ENCODE data around the gene SLC9A7.
"Not testable (repeated sequence)": the region's sequence is repeated elsewhere in the genome, so short reads cannot be mapped to it uniquely, and the experiment has no call there.

Gene SLC9A7

DNA sequence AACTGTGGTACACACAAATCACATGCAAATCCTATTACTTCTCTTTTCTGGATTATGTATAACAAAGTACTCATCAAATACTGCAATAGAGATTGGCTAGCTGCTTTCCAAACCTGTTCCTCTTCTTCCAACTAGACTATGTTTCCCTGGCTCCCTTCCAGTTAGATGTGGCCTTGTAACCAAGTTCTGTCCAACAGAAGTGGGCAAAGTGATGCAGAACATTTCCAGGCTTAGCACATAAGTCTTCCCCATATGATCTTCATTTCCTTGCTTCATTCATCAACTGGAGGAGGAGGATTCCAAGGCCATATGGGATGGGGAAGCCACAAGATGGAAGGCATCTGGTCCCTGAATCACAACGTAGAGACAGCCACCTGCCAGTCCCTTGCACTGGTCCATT, 8.0 kb downstream of the SLC9A7 start:
- no peak for DNase-seq

DNA sequence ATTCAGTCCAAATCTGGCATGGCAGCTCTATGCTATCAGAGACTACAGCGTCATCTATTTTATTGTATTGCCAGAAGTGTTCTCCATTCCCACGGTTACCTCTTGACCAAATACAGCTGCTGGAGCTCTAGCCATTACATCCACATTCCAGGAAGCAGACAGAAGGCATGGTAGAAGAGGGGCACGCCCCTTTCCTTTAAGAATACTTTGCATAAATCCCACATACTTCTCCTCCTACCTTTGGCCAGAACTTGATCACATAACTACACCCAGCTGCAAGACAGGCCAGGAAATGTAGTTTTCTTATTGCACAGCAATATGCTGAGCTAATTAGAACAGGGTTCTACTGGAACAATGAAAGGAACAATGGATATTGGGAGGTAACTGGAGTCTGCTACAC, 14.9 kb downstream of the SLC9A7 start:
- DNase-seq: no peak

DNA sequence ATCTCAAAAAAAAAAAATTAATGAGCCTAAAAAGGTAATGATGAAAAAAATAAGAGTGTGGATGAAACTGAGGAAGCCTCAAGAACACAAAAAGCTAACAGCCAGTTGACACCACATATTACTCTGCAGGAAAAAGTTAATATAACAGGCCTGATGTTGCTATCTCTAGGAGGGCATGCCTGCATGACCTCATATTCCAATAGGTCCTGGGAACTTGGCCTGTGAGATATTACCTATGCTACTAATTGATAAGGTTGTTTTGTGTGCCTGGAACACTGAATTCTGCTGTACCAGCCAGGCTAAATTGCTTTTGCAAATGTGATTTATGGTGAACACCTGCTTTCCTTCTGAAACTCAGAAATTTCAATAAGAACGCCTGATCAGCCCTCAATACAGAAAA, 15.9 kb downstream of the SLC9A7 start:
- no peak for DNase-seq

DNA sequence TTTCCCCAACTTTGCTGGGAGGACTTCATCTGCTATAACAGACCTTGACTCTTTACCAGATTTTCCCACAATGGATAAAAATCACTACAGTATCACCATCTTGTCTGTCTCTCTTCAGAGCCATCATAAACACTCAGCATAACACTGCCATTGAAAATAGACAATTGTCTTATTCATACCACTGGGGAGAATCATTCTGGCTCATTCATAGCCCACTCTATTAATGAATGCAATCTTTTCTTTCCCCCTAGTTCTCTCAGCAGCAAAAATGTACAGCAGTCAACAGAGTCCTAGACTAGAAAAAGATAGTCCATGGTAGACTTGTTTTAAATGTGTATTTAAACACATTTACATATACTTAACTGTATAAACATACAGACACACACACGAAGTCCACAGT, 19.2 kb downstream of the SLC9A7 start:
- DNase-seq: no peak

DNA sequence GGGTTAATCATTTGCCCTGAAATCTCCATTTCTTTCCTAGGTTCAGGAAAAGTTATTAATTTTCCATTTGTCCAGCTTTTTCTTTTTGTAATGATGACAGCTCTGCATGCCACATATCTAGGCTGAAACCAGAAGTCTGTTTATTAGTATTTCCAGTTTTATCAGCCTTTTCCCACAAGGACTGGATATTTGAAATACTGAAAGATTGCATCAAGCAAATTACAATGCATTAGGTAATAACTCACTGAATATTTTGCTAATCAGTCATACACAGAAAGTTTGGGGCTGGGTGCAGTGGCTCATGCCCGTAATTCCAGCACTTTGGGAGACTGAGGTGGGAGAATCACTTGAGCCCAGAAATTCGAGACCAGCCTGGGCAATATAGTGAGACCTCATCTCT, 21.5 kb downstream of the SLC9A7 start:
- no peak for DNase-seq

DNA sequence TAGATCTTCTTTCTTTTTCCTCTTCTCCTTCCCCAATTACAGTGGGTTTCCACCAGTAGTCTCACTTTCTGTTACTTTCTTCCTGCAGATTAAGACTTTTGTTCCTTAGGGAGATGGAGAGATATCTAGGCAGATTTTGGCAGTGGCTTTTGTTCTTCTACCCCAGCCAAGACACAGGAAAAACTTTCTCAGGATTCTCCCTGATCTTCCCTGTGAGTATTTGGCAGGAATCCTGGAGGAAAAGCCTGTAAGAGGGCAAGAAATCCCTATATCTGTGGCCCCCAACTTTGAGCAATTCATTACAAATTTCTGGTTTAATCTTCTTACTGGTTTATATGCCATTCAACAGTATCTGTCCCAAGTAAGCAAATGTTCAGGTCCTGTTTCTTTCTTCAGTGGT, 21.9 kb downstream of the SLC9A7 start:
- DNase-seq: no peak

DNA sequence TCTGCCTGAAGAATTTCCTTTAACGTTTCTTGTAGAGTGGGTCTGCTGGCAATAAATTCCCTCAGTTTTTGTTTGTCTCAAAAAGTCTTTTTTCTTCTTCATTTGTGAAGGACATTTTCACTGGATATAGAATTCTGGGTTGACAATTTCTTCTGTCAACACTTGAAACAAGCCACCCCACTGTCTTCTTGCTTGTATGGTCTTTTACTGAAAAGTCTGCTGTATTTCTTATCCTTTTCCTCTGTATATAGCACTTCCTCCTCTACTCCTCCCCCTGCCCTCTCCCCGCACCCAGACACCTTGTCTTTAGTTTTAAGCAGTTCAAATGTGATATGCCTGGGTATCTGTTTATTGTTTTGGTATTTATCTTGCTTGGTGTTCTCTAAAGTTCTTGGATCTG, 23.3 kb downstream of the SLC9A7 start:
- no peak for DNase-seq

DNA sequence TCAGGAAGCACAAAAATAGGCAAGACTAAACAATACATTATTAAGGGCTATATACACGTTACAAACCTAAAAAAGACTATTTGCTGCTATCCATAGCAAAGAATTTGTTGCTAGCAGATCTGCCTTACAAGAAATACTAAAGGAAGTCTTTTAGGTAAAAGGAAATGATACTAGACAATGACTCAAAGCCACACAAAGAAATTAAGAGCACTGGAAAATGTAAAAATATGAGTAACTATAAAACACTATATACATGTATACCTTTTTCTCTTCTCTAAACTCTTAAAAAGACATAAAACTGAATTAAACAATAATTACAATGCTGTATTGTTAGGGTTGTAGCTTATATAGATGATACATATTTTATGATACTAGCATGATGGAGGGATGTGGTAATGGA, 25.7 kb downstream of the SLC9A7 start:
- no peak for DNase-seq

DNA sequence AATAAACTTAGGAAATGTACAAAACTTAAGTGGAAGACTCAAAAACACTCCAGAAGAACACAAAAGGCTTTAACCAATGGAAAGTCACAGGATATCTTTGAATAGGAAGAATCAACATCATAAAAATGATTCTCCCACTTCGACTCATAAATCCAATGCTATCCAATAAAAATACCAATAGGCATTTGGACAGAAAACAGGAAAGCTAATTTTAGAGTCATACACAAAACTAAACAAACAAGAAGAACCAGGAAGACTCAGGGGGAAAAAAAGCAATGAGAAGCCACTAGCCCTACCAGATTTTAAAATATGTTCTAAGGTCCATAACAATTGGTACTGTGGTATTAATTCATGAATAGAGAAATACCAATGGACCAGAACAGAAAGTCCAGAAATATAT, 28.2 kb downstream of the SLC9A7 start:
- DNase-seq: no peak

DNA sequence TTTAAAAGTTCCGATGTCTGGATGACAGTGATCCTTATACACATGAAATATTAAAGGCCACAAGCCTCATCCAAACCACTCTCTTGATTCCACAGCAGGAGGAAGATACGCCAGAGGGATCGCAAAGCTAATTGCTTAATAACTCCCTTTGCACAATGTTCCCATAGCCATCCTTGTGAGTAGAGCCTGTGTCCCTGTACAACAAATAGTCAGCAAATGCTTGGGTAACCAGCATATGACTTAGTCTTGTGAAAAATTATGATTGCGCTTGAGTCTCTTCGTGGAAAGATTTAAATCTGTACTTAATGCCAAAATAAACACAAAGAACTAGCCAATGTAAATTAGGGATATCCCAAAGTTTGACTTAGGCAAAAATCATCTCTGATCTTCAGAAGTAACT, 31.5 kb downstream of the SLC9A7 start:
- DNase-seq: no peak

DNA sequence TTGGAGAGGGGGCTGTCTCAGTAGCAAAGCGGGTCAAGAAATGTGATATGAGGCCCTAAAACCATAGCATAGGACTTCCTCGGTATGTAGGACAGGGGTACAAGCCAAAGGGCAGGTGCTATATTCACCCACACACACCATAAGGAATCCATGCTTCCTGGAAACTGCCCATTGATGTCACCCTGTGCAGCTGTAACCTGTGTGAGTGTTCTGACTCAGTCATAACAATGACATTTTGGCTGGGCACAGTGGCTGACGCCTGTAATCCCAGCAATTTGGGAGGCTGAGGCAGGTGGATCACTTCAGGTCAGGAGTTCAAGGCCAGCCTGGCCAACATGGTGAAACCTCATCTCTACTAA, 35.4 kb downstream of the SLC9A7 start:
- not testable (repeated sequence) for DNase-seq

DNA sequence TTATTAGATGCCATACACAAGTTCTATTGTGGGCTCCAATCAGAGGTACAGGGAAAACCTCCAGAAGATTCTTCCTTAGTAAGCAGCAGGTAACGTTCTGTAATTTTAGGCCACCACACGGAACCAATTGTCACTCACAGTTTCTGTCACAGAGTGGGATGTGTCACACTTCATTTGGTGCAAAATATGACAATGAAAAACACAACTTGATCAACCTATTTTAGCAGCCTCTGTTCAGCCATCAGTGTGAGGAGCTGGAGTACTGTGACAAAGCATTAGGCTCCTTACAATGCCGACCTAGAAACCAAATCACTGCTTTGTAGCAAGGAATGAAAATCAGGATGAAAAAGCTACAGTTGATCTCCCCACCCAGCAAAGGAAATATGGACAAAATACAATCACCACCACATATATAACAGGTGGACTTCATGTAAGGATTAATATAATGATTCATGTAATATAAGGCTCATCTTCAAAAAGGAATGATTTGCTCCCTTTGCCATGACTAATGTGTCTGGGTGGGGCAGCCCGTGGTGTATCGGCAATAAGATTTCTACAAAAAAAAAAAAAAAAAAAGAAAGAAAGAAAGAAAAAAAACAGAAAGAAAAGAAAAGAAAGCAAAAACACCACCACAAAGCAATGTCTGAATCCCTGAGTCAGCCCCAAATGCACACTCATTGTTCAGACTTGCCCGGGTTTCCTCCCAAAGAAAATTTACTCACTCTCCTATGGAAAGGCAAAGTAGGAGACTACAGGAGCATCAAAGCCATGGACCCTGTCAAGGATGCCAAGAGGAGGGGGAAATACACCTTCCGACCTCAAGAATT, 36.0 kb downstream of the SLC9A7 start:
- DNase-seq: no peak

DNA sequence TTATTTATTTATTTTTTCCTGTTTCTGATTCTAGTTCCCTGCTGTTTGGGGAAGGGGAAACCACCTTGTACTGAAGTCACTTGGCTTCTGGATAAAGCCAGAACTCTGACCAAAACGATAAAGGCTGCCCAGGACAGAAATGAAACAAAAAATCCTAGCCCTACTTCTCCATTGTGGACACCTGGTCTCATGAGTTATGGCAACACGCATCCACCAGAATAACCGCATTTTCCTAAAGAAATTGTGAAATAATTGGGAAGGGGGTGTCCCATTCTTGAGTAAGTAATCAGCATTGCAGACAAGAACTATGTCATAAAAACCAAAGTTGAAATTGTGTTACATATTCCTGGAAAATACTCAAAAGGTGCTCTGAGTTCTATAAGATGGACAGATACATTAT, 42.1 kb downstream of the SLC9A7 start:
- no peak for DNase-seq

DNA sequence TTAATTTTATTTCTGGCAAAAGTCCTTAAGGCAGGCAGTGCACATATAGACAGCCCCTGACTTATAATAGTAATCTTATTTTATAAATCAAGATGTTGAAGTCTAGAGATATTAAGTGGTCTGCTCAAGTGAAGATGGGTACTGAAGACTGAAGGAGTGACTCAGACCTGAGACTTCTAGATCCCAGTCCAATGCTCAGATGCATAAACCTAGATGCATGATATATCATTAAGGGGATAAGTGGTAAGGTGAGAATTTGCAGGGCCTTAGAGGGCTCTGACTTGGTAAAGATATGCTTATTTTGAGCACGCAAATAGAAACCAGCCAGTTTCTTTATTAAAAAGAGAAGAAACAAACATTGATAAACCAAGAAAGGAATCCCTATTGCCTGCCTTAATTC, 42.9 kb downstream of the SLC9A7 start:
- no peak for DNase-seq

DNA sequence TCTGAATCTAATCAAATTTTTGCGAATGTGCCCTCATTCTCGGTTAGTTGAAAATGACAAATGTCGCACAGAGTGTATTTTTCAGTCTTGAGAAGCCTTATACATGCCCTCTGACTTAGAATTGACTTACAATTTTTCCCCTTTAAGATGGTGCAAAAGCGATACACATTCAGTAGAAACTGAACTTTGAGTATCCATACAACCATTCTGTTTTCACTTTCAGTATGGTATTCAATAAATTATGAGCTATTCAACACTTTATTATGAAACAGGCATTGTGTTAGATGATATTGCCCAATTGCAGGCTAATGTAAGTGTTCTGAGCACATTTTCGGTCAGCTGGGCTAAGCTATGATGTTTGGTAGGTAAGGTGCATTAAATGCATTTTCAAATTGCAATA, 43.4 kb downstream of the SLC9A7 start:
- DNase-seq: no peak

DNA sequence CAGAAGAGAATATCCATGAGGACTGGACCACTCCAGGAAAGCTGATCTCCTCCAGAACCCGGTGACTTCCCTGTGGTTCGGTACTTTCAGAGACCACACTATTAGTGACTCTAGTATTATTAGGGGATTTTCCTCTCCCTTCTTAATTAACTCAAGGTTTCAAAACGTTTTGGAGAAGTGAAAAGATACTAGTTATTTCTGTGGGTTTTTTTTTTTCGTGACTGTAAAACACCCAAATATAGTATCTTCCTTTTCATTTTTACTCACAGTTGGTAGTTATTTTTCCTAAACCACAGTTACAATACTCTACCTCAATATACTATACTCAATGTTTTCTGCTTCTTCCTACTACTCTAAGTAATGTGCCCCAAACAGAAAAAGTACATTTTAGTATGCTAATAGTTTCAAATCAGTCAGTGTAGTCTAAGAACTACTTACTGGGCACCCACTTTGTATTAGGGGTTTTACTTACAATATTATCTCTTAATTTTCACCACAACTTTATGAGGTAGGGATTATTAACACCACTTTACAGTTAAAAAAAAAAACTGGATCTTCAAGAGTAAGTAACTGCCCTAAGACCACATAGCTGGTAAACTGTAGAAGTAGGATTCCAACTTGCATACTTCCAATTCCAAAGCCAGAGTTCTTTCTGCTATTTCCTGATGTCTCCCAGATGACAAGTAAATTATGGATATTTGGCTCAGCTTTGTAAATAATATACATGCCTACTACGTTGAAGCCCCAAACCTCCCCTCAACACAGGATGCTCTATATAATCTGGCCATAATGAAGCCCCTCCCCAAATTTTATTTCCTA, 45.0 kb downstream of the SLC9A7 start:
- DNase-seq: no peak

DNA sequence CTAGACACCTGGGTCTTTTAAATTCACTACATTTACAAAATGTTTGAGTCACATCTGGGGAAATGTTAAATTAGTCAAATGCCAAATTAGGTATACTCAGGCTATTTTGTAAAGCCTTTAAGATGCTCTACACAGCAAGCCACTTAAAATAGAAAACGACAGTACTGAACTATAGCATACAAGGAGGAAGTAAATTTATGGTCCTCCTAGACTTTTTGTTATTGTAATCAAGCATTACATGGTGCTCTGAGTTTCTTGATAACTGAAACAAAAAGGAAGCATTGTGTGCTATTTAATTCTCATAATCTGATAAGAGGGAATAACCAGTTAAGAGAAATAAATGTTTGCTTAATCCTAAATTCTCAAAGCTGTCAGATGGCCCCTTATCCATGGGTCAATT, 46.2 kb downstream of the SLC9A7 start:
- DNase-seq: no peak

DNA sequence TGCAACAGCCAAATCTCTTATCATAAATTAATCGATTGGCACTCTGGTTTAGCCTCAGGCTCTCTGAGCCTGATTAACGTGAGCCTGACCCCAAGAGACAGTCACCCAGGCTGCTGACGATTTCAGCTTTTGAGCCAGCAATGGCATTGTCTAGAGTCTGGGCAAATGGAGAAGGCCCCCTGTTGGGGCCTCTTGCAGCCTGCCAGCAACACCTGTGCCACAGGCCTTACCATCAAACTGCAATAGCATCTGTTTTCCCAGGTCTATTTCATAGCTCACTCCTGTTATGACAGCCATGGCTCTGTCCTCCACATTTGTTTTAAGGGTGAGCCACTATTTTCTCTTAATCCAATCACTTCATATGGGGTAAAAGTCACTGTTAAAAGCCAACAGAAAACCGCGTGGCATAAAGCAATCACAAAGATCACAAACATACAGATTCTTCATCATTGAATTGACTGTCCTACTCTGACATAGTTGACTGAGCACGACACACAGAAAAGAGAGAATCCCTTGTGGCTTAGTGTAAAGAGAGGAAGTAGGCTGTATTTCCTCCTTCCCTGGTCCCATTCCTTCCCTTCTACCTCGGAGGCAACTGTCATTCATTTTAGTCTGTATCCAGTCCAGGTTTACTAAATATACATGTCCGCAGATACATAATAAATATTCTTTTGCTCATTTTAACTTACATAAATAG, 47.8 kb downstream of the SLC9A7 start:
- DNase-seq: peak; percentile 19 to 20

DNA sequence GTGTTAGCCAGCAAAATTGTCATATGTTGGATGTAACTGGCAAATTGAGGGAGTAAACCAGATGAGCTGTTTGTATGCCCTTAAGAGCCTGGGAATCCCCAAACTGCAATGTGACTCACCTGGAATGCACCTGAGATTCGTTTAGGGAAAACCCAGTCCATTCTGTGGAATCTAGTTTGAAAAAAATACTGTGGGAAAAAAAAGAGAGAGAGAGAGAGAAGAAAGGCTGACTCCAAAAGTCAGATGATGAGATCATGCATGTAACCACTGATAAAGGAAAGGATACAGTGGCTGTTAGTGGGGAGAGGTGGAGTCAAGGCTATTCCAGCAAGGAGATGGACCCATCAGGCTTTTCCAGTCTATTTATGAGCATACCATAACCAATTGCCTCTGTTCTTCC, 48.5 kb downstream of the SLC9A7 start:
- no peak for DNase-seq

DNA sequence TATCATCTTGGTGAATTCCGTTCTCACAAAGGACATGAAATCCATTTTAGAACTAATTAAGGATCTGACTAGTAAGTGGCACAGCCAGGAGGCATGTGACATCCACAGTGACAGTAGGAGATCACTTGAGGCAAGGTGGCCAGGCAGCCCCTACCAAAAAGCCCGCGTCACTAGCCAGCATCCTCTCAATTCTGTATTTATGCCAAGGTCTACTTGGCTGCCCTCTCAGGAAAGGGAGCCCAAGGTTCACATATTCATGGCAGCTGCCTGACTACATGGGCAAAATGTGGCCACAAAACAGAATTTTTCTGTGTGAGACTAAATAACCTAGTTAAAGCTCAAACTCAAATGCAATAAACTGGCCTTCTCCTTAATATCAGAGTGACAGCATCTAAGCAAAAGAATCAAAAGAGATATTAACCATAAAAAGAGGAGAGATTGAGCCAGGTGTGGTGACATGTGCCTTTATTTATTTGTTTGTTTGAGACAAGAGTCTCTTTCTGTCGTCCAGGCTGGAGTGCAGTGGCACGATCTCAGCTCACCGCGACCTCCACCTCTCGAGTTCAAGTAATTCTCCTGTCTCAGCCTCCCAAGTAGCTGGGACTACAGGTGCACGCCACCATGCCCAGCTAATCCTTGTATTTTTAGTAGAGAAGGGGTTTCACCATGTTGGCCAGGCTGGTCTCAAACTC, 51.5 kb downstream of the SLC9A7 start:
- no peak for DNase-seq

DNA sequence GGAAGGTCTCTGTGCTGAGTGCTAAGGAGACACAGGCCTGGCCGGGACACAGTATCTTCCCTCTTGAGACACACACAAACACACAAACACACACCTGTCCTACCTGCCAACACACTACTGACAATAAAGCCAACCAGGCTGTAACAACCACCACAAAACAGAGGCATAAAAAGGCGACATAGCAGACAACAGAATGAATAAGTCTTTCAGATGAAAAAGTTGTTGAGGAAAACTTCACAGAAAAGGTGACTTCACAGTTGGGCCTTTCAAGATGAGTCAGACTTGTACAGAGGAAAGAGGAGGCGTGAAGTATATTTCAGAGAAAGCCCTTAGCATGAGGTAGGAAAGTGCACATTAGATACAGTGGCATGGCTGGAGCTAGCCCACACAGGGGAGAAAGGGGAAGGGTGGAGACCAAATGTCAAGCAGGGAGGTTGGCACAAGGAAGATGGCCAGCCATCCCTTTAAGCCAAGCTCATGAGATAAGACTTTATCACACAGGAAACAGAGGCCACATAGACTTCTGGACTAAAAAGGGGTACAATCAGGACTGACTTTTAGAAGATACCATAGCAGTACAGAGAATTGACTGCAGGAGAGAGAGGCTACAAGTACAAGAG, 54.0 kb downstream of the SLC9A7 start:
- no peak for DNase-seq

DNA sequence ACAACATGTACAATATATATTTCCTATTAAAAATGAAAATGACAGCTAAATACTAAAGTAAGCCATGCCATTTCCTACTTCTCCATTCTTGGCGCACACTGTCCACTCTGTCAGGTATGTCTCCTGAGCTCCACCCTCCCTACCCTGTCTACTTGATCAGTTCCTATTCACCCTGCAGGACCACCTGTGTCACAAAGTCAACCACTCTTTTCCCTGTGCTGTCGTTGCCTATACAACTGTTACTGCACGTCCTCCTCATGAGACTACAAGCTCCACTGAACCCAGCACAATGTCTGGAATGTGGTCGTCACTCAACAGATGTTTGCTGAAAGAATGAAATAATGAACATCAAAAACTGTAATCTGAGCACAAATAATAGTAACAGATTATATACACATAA, 54.9 kb downstream of the SLC9A7 start:
- no peak for DNase-seq

DNA sequence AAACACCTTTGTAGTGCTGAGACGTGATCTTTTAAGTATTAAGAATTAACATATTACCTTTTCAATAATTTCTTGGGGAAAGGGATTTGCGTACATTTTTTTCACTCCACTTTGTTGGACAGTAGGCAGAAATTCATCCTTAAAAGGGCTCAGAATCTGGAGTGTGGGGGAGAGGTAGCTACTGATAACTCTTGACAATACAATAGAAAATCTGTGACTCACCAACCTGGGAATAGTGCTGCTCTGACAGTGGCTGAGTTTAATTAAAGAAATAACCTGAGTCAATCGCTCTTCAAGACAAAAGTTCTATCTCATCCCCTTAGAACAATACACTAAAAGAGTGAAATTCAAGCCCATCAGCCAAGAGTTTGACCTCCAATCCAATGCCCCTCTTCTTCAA, 60.2 kb downstream of the SLC9A7 start:
- DNase-seq: no peak

All from NCI-H1930 (cell line).